Loucy (cell line): ENCODE results near the gene GALNT5.

ENCODE experiments used
- H2AFZ ChIP-seq: fragments of 200-600 bp; sonication (generic); 2 replicates; pipeline ENCODE4 v1.6.0; 2016; ENCODE audit warnings: antibody characterized with exemption, mild to moderate bottlenecking, low read length, moderate library complexity
- H3F3A ChIP-seq: fragments of 200-600 bp; 2 replicates; pipeline ENCODE4 v1.6.0; 2016; ENCODE audit warnings: antibody characterized with exemption, low read depth, mild to moderate bottlenecking
- H3K27me3 ChIP-seq: fragments of 200-600 bp; sonication (generic); 2 replicates; pipeline ENCODE4 v1.6.1; 2014; ENCODE audit warnings: low read length, mild to moderate bottlenecking; ENCODE audit not compliant: insufficient read depth, poor library complexity, severe bottlenecking
- H3K36me3 ChIP-seq: fragments of 200-600 bp; sonication (generic); 2 replicates; pipeline ENCODE4 v1.6.1; 2016; ENCODE audit warnings: low read length; ENCODE audit not compliant: insufficient read depth
- H3K4me1 ChIP-seq: fragments of 200-600 bp; sonication (generic); 2 replicates; pipeline ENCODE4 v1.5.1; 2014; ENCODE audit warnings: low read length, mild to moderate bottlenecking; ENCODE audit not compliant: insufficient read depth, poor library complexity, severe bottlenecking
- H3K4me2 ChIP-seq: fragments of 200-600 bp; sonication (generic); 2 replicates; pipeline ENCODE4 v1.6.0; 2014; ENCODE audit warnings: antibody characterized with exemption, low read length, low read depth, mild to moderate bottlenecking; ENCODE audit not compliant: poor library complexity, severe bottlenecking
- H3K4me3 ChIP-seq: fragments of 200-600 bp; sonication (generic); 2 replicates; pipeline ENCODE4 v1.5.1; 2014; ENCODE audit warnings: low read length, mild to moderate bottlenecking, mixed read lengths; ENCODE audit not compliant: poor library complexity, severe bottlenecking
- H3K79me2 ChIP-seq: fragments of 200-600 bp; sonication (generic); 2 replicates; pipeline ENCODE4 v1.6.1; 2014; ENCODE audit warnings: low read length; ENCODE audit not compliant: insufficient read depth
- H3K9ac ChIP-seq: fragments of 200-600 bp; sonication (generic); 2 replicates; pipeline ENCODE4 v1.6.0; 2014; ENCODE audit warnings: mild to moderate bottlenecking, low read depth, low read length, moderate library complexity; ENCODE audit not compliant: poor library complexity, severe bottlenecking
- H3K9me2 ChIP-seq: fragments of 200-600 bp; sonication (generic); replicated peaks from 2 replicates; pipeline ENCODE4 v1.6.1; 2016; ENCODE audit warnings: low read depth, low read length, mixed read lengths
- H3K9me3 ChIP-seq: fragments of 200-600 bp; sonication (generic); 2 replicates; pipeline ENCODE4 v1.6.1; 2014; ENCODE audit warnings: mild to moderate bottlenecking, antibody characterized with exemption, low read length, low read depth; ENCODE audit not compliant: insufficient read depth
- H4K20me1 ChIP-seq: fragments of 200-600 bp; sonication (generic); 2 replicates; pipeline ENCODE4 v1.6.0; 2014; ENCODE audit warnings: antibody characterized with exemption, low read length, mild to moderate bottlenecking; ENCODE audit not compliant: insufficient read depth, poor library complexity, severe bottlenecking
- CTCF ChIP-seq: fragments of 200-600 bp; sonication (generic); conservative IDR thresholded peaks from 2 replicates; pipeline ENCODE4 v1.5.1; 2014; ENCODE audit warnings: mild to moderate bottlenecking, antibody characterized with exemption, low read length
- EZH2phosphoT487 ChIP-seq: fragments of 200-600 bp; IDR thresholded peaks from 2 replicates; pipeline ENCODE4 v1.6.1; 2018; ENCODE audit warnings: antibody characterized with exemption, mild to moderate bottlenecking, moderate library complexity, borderline replicate concordance

The GALNT5 gene

GRCh38 chr2:157363612-157364101 is 106.2 kb downstream of the GALNT5 start:
- H2AFZ ChIP-seq = no peak overlapping the region
- no peaks in the 10 kb centered on the region for H3K36me3 ChIP-seq
- H3K4me1 ChIP-seq = no peaks in the 10 kb centered on the region
- no peak overlapping the region for H3K4me3 ChIP-seq
- no peaks in the 10 kb centered on the region for H3K27me3 ChIP-seq
- H3K9ac ChIP-seq = no peak overlapping the region
- no peaks in the 10 kb centered on the region; the same call in 1 of the 2 replicates for H3K9me3 ChIP-seq
- no peaks in the 10 kb centered on the region for H3F3A ChIP-seq
- no peaks in the 10 kb centered on the region for H4K20me1 ChIP-seq
- no peaks in the 10 kb centered on the region for H3K79me2 ChIP-seq
- H3K4me2 ChIP-seq = no peak overlapping the region
- no peak for TF ChIP-seq CTCF
- no peak for TF ChIP-seq EZH2phosphoT487
- H3K9me2 ChIP-seq = no peaks in the 10 kb centered on the region
